GM18867 (cell line): ENCODE measurements around the gene RNF126.
A peak's percentile ranks its signal among the peaks of the same experiment; 100 is the strongest.
"Not testable (repeated sequence)": the region's sequence is repeated elsewhere in the genome, so short reads cannot be mapped to it uniquely, and the experiment has no call there.

Experiments
- ATAC-seq: cut with Tn5 transposase; IDR thresholded peaks from one replicate; pipeline ENCODE4 v1.9.1; 2021; ENCODE audit warnings: mild to moderate bottlenecking, moderate library complexity; ENCODE audit not compliant: unreplicated experiment

RNF126 gene

GRCh38 chr19:662962-663681 lies at the start of gene RNF126:
Gene RNF126 (minus strand): TSS chr19:663214. CDS start chr19:663121, 93 bp downstream.
- peak; percentile 56 for ATAC-seq

GRCh38 chr19:711254-711653 lies 48.2 kb upstream of the RNF126 start:
- no peak for ATAC-seq

- ATAC-seq = no peak
Observed at GRCh38 chr19:710767-711166, 47.8 kb upstream of the RNF126 start.

- no peak for ATAC-seq
Observed at GRCh38 chr19:709965-710571, 47.1 kb upstream of the RNF126 start.

- no peak for ATAC-seq
Observed at GRCh38 chr19:709196-709964, 46.4 kb upstream of the RNF126 start.

- ATAC-seq = no peak
Observed at GRCh38 chr19:708154-709143, 45.4 kb upstream of the RNF126 start, which contains the start of gene PALM. Gene PALM (plus strand): TSS chr19:708935. CDS start chr19:709147, 212 bp downstream.

GRCh38 chr19:704447-704741 lies 41.4 kb upstream of the RNF126 start:
- ATAC-seq = no peak

- ATAC-seq = no peak
Observed at GRCh38 chr19:703651-704446, 40.8 kb upstream of the RNF126 start.

- ATAC-seq = no peak
Observed at GRCh38 chr19:703329-703650, 40.3 kb upstream of the RNF126 start.

GRCh38 chr19:702847-703246 lies 39.8 kb upstream of the RNF126 start:
- not testable (repeated sequence) for ATAC-seq

GRCh38 chr19:699885-700284 lies 36.9 kb upstream of the RNF126 start:
- ATAC-seq = not testable (repeated sequence)

- ATAC-seq = not testable (repeated sequence)
Observed at GRCh38 chr19:698529-698928, 35.5 kb upstream of the RNF126 start.

GRCh38 chr19:695352-695949 lies 32.4 kb upstream of the RNF126 start, which contains the start of gene PRSS57:
Gene PRSS57 (minus strand): TSS chr19:695452. CDS start chr19:695430, 22 bp downstream.
- no peak for ATAC-seq

GRCh38 chr19:694481-695351 lies 31.7 kb upstream of the RNF126 start:
- ATAC-seq = no peak

GRCh38 chr19:690203-690602 lies 27.2 kb upstream of the RNF126 start:
- ATAC-seq = no peak

- no peak for ATAC-seq
Observed at GRCh38 chr19:688992-689391, 26.0 kb upstream of the RNF126 start.

GRCh38 chr19:688214-688613 lies 25.2 kb upstream of the RNF126 start:
- ATAC-seq = no peak

GRCh38 chr19:687569-688166 lies 24.7 kb upstream of the RNF126 start:
- no peak for ATAC-seq
